ENCODE results near the gene CAMK4.
"Not testable (repeated sequence)": the region's sequence is repeated elsewhere in the genome, so short reads cannot be mapped to it uniquely, and the experiment has no call there.

CAMK4 gene

DNA sequence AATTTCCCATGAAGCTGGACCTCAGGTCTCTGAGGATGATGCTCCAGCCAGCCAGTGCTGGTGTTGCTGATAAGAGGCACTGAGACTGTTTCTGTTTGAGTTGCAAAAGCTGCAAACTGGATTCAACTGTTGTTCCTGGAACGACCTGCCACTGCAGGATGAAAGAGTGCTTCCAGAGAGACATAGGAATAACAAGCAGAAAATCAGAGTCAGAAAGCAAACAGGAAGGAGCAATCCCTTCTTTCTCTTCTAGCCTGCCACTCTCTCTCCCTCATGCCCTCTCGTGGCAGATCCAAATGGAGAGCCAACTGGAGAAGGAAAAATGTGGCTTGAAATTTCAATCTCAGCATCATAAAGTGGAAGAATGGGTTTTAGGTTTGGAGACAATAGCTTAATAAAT is 177.7 kb downstream of the CAMK4 start:
- H3K4me1 ChIP-seq (ENCODE audit: insufficient read depth, poor library complexity, severe bottlenecking), result no peaks in the 10 kb centered on the region
- H3K27ac ChIP-seq (ENCODE audit: poor library complexity, severe bottlenecking), result no peak overlapping the region
- H3K4me3 ChIP-seq (ENCODE audit: severe bottlenecking), result no peak overlapping the region
- ATAC-seq (ENCODE audit: low read depth) (no peak), DNase-seq (ENCODE audit: low spot score) (no peak)
- no peaks in the 10 kb centered on the region for H3K36me3 ChIP-seq (ENCODE audit: low read depth)
- no peaks in the 10 kb centered on the region for H3K9me3 ChIP-seq (ENCODE audit: severe bottlenecking)
- H3K27me3 ChIP-seq (ENCODE audit: insufficient read depth, poor library complexity, severe bottlenecking), result no peaks in the 10 kb centered on the region
- TF ChIP-seq, protein P1, sequence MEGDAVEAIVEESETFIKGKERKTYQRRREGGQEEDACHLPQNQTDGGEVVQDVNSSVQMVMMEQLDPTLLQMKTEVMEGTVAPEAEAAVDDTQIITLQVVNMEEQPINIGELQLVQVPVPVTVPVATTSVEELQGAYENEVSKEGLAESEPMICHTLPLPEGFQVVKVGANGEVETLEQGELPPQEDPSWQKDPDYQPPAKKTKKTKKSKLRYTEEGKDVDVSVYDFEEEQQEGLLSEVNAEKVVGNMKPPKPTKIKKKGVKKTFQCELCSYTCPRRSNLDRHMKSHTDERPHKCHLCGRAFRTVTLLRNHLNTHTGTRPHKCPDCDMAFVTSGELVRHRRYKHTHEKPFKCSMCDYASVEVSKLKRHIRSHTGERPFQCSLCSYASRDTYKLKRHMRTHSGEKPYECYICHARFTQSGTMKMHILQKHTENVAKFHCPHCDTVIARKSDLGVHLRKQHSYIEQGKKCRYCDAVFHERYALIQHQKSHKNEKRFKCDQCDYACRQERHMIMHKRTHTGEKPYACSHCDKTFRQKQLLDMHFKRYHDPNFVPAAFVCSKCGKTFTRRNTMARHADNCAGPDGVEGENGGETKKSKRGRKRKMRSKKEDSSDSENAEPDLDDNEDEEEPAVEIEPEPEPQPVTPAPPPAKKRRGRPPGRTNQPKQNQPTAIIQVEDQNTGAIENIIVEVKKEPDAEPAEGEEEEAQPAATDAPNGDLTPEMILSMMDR (IDR thresholded peaks at IDR 0.05; ENCODE audit: poor library complexity, severe bottlenecking), result no peak

GRCh38 chr5:111404270-111404769 is 180.1 kb downstream of the CAMK4 start:
- no peak overlapping the region for H3K4me3 ChIP-seq (ENCODE audit: severe bottlenecking)
- H3K36me3 ChIP-seq (ENCODE audit: low read depth), result no peaks in the 10 kb centered on the region
- no peak overlapping the region for H3K27ac ChIP-seq (ENCODE audit: poor library complexity, severe bottlenecking)
- TF ChIP-seq, protein P1 (IDR thresholded peaks at IDR 0.05; ENCODE audit: poor library complexity, severe bottlenecking), result no peak
- H3K27me3 ChIP-seq (ENCODE audit: insufficient read depth, poor library complexity, severe bottlenecking), result no peaks in the 10 kb centered on the region
- no peaks in the 10 kb centered on the region for H3K4me1 ChIP-seq (ENCODE audit: insufficient read depth, poor library complexity, severe bottlenecking)
- no peaks in the 10 kb centered on the region for H3K9me3 ChIP-seq (ENCODE audit: severe bottlenecking)
- no peak for ATAC-seq (ENCODE audit: low read depth)
- DNase-seq (ENCODE audit: low spot score), result no peak

DNA sequence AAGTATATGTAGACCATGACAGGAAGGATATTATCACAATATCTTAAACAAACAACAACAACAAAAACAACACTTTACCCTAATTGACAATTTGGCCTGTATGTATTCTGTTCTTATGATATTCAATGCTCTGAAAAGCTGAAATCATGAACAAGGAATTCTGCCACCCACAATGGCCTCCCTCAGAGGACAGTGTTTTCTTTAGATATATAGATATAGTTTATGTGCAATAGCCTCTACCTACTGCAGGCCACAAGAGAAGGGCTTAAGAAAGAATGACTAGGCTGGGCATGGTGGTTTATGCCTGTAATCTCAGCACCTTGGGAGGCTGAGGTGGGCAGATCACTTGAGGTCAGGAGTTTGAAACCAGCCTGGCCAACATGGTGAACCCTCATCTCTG is 183.4 kb downstream of the CAMK4 start:
- Histone ChIP-seq H3K36me3 (ENCODE audit: low read depth) (no peaks in the 10 kb centered on the region), H3K9me3 (ENCODE audit: severe bottlenecking) (no peaks in the 10 kb centered on the region), H3K27ac (ENCODE audit: poor library complexity, severe bottlenecking) (no peak overlapping the region), H3K4me1 (ENCODE audit: insufficient read depth, poor library complexity, severe bottlenecking) (no peaks in the 10 kb centered on the region), H3K4me3 (ENCODE audit: severe bottlenecking) (no peak overlapping the region), H3K27me3 (ENCODE audit: insufficient read depth, poor library complexity, severe bottlenecking) (no peaks in the 10 kb centered on the region)
- TF ChIP-seq, protein P1 (IDR thresholded peaks at IDR 0.05; ENCODE audit: poor library complexity, severe bottlenecking), result no peak
- DNase-seq (ENCODE audit: low spot score) (no peak), ATAC-seq (ENCODE audit: low read depth) (no peak)

GRCh38 chr5:111408817-111409216 is 184.6 kb downstream of the CAMK4 start:
- Histone ChIP-seq H3K9me3 (ENCODE audit: severe bottlenecking) (no peaks in the 10 kb centered on the region), H3K27ac (ENCODE audit: poor library complexity, severe bottlenecking) (no peak overlapping the region), H3K36me3 (ENCODE audit: low read depth) (no peaks in the 10 kb centered on the region), H3K27me3 (ENCODE audit: insufficient read depth, poor library complexity, severe bottlenecking) (no peaks in the 10 kb centered on the region), H3K4me3 (ENCODE audit: severe bottlenecking) (no peak overlapping the region), H3K4me1 (ENCODE audit: insufficient read depth, poor library complexity, severe bottlenecking) (no peaks in the 10 kb centered on the region)
- ATAC-seq (ENCODE audit: low read depth) (no peak), DNase-seq (ENCODE audit: low spot score) (no peak)
- TF ChIP-seq, protein P1 (IDR thresholded peaks at IDR 0.05; ENCODE audit: poor library complexity, severe bottlenecking), result no peak

DNA sequence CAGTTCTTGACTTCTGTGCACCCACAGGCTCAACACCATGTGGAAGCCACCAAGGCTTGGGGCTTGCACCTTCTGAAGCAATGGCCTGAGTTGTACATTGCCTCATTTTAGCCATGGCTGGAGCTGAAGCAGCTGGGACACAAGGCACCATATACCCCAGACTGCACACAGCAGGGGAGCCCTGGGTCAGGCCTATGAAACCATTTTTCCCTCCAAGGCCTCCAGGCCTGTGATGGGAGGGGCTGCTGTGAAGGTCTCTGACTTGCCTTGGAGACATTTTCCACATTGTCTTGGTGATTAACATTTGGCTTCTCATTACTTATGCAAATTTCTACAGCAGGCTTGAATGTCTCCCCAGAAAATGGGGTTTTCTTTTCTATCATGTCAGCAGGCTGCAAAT is 185.1 kb downstream of the CAMK4 start:
- H3K27ac ChIP-seq (ENCODE audit: poor library complexity, severe bottlenecking); H3K9me3 ChIP-seq (ENCODE audit: severe bottlenecking); H3K4me3 ChIP-seq (ENCODE audit: severe bottlenecking); ATAC-seq (ENCODE audit: low read depth); H3K4me1 ChIP-seq (ENCODE audit: insufficient read depth, poor library complexity, severe bottlenecking); H3K36me3 ChIP-seq (ENCODE audit: low read depth); H3K27me3 ChIP-seq (ENCODE audit: insufficient read depth, poor library complexity, severe bottlenecking); DNase-seq (ENCODE audit: low spot score): not testable (repeated sequence)

- not testable (repeated sequence) for H3K27me3 ChIP-seq (ENCODE audit: insufficient read depth, poor library complexity, severe bottlenecking); H3K27ac ChIP-seq (ENCODE audit: poor library complexity, severe bottlenecking); H3K9me3 ChIP-seq (ENCODE audit: severe bottlenecking); H3K4me3 ChIP-seq (ENCODE audit: severe bottlenecking); DNase-seq (ENCODE audit: low spot score); H3K4me1 ChIP-seq (ENCODE audit: insufficient read depth, poor library complexity, severe bottlenecking); H3K36me3 ChIP-seq (ENCODE audit: low read depth); ATAC-seq (ENCODE audit: low read depth)
These were observed 185.9 kb downstream of the CAMK4 start for GRCh38 chr5:111410067-111410466.
